NCI-H1092 (cell line): ENCODE results near the gene FSTL4.

Experiments
- DNase-seq: peaks from one replicate; lab custom pipeline; 2025; lab: John Stamatoyannopoulos, UW

Gene FSTL4

DNA sequence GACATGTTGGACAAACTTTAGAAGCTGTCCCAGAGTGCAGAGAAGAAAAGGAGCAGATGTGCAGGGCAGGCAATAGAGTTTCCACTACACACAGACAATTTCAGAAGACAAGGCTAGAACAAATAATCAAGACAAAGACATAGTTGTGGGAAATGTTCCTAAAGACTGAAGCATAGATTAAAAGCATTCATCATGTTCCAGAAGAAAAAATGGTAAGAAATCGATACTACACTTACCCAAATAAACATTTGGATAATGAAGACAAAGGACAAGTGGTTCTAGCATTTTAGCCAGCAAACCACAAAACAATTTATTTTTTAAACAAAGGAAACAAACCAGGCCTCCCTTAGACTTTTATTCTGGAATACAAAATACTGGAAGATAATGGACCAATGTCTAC lies 97.9 kb downstream of the FSTL4 start:
- no peak for DNase-seq

- DNase-seq = no peak
These were observed 99.4 kb downstream of the FSTL4 start for GRCh38 chr5:133512896-133513295.

DNA sequence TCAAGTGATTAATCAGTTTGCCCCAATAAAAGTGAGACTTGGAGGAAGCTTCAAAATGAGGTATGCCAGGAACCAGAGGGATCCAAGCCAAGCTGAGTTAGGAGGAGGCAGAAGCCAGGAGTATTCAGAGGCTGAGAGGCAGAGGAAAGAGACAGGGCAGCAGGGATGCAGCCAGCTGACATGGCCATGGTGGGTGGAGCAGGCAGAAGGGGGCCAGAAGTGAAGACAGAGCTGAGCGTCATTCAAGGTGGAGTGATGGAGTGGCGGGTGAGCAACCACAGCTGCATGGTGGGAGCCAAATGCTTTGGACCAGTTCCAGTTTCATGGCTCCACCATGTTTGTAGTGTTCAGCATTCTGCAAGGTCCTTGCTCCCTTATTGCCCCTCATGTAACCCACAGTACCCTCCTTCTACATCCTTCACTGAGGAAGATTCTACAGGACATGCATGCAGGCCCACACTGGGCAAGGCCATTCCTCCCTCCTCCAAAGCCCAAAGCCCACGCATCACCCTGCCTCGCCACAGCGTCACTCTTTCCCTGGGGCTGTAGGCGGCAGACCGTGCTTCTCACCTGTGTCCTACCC lies 100.6 kb downstream of the FSTL4 start:
- DNase-seq = no peak

DNA sequence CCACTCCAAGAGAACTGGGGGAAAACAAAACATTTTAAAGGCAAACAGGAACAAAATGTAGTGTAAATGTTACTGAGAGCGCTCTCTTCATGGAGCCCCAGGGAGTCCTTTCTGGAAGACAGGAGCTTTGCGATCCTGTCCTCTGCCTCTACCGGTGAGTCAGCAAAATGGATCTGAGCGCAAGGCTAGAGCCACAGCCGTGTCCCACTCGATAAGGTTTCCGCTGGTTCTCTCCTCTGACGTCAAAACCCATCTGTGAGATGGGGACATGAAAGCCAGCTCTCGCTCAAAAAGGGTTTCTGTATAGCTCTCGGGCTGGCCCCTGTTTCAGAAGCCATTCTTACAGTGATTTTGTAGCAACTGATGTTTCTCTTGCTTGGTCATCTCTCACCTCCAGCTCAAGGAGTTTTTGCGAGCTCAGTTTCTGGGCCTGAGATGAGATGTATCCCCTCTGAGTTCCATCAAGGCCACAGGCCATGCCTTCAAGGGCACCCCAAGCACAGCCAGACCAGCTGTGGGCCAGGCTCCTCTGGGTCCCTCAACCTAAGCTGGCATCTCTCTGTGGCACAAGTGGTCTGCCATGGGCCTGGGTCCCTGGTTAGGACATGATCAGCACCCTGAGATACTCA lies 101.6 kb downstream of the FSTL4 start:
- DNase-seq = no peak

DNA sequence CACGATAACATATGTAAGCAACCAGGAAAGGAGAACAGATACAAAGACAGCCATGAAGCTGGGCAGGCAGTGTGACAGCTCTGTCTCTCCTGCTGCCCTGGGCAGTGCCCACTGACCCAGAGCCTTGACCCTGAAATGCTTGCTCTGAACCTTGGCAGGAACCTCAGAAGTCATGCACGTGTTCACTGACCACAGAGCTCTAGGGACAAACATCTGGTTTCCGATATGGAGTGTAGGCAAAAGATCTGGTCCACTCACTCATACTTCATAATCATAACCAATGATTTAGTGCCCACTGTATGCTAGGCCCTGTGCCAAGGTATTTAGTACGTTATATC lies 102.6 kb downstream of the FSTL4 start:
- no peak for DNase-seq

GRCh38 chr5:133508845-133509741 lies 103.2 kb downstream of the FSTL4 start:
- DNase-seq = no peak

- DNase-seq = no peak
These were observed 104.0 kb downstream of the FSTL4 start for GRCh38 chr5:133508331-133508730.

- no peak for DNase-seq
These were observed 106.2 kb downstream of the FSTL4 start for GRCh38 chr5:133506181-133506580.

GRCh38 chr5:133503511-133503910 lies 108.8 kb downstream of the FSTL4 start:
- no peak for DNase-seq

GRCh38 chr5:133499895-133500294 lies 112.4 kb downstream of the FSTL4 start:
- peak; percentile 46 for DNase-seq

DNA sequence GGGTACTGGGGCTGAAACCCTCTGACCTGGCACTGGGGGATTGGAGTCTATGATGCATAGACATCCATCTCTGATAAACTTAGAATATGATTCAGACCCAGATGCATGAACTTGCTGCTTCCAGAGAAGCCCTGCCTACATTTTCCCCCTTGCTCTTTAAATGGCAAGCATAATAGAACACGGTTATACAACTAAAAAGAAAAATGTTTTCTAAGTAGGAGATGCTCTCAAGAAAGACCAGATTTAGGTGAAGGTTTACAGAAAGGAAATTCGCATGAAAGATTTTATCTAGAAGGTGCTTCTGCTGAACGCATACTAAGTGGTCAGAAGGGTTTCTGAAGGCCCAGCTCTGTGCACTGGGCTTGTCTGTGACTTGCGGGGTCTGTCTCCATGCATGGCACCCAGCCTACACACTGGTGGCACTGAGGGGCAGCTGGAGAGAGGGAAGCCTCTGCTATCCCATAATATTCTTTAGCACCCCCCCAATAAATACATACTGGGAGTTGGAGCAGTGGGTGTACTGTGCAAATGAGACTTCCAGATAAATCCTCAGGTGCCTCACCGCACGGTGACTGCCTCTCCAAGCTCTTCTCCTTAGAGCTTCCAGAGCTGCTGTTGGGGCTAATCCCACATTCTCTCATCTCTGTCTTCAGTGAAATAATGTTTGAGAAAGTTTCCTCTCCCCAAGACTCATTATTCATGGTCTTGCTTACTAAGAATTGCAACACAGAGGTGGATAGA lies 114.6 kb downstream of the FSTL4 start:
- DNase-seq = no peak

DNA sequence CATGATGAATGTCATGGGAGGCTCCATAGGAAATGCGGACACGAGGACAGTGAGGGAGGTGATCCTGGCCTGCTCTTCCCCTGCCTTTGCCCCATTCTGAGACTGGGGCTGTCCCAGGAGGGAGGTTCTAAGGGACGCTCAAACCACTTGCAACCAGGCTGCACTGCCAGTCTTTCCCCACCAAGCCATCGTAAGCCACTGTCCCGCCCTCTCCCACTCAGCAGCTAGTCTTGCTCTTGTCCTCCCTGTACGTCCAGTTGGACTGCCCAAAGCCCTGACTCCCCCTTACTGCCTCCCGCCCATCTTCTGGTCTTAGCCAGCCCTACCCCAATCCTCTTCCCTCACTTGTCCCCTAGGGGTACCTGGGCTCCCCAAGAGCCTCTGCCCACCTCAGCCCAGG lies 115.7 kb downstream of the FSTL4 start:
- DNase-seq = no peak

DNA sequence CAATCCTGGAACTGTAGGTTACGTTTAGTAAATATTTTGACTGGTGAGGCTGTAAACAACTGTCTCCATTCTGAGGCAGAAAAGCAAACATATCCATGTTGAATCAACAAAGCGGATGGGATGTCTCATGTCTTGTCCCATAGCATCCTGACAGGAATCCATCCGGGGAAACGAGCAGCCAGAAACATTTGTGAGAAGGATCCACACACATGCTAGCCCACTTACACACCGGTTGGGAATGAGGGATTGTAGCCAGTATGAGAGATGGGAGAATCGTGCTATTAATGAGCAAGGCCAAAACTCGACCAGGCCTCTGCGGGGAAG lies 117.5 kb downstream of the FSTL4 start:
- DNase-seq = no peak

DNA sequence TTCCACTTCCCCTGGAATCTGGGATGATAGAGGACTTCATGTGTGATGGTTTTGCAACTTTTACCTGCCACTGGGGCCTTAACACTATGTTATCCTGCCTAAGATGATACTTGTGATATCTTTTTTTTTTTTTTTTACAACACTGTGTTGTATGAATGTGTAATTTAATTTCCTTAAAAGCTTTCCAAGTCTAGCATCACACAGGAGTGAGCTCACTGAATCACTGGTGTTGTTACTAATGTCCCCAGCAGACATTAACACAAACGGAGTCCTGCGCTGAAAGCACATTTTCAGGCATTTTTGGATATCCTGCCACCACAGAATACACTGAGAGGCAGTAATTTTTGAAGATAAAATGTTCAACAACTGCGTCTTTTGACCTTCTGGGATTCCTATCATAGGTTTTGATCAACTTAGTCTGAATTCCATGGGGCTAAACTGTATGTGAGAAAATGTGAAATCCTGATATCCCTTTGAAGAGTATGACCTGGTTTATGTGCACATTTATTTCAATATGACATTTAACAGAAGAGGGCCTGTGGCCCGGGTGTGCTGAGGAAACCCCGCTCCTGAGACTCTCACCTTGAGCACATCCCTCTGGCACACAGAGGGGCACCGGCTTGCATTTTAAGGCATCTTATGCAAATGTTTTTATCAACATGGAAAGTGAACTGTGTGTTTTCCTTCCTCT lies 118.0 kb downstream of the FSTL4 start:
- no peak for DNase-seq

GRCh38 chr5:133489632-133490031 lies 122.7 kb downstream of the FSTL4 start:
- no peak for DNase-seq

DNA sequence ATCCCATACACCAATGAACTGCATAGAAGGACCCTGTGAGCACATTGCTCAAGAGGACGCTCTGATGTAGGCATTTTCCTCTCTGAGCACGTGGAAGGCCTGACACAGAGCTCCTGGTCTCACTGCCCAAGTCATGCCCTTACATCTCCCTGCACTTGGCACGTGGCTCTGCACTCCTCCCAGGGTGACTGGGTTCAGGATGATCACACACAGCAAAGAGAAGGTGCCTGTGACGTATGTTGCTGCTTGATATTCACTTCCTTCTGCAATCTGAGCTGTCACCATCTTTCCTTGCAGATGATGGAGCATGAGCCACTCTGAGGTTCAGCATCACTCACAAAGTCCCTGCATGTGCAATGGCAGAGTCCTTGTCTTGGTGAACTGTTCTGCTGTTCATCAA lies 125.2 kb downstream of the FSTL4 start:
- no peak for DNase-seq

- no peak for DNase-seq
These were observed 126.9 kb downstream of the FSTL4 start for GRCh38 chr5:133485468-133485867.

DNA sequence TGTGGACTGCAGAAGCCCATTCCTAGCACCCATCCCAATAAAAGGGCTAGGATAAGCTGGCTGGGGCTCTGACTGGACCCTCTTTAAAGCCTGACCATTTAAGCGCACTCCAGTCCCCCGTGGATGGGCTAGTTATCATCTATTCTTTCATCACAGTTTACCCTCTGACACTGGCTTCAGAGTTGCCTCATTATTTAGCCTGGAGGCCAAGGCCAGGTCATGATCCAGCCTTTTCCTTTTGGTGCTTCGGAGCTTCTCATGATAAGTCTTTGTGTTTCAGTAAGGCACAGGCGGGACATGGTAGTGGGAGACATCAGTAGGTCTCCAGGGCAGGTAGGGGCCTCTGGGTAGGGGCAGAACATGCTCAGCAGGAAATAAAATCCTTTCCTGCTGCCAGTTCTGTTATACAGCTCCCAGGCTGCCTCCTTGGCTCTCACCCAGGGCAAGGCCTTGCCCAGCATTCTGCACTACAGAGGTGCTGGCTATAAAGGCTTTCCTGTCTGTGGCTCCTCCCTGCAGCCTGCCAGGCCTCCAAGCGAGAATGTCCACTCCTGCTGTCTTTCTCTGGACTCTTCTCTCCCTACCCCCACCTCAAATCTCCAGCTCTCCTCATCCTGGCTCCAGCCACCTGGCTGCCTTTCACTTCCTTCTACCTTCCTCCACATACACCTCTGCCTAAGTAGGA lies 128.8 kb downstream of the FSTL4 start:
- no peak for DNase-seq

DNA sequence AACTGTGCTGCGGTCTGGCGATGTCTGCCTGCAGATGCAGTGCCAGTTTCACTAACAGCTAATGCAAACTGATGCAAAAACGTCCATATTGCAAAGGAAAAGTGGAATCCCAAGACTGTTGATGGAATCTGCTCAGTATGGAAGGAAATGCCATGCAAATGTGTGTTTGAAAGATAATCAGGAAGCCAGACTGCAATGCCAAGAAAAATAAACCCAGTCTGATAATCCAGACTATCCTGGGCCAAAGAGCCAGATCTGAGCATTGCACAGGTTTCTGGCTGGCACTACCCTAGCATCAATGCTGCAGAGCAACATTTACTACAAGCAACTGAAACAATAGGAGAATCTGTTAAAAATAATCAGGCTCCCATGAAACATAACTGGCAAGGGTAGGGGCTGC lies 130.3 kb downstream of the FSTL4 start:
- DNase-seq = no peak

- DNase-seq = no peak
These were observed 131.5 kb downstream of the FSTL4 start for GRCh38 chr5:133480866-133481265.

- no peak for DNase-seq
These were observed 132.0 kb downstream of the FSTL4 start for GRCh38 chr5:133480366-133480765.
